Measurements from ENCODE around the gene FBXL20. TPM values are rescaled to one million over a fixed set of nuclear protein-coding genes. Genes with fewer than 3 reads are reported as not detected.

The FBXL20 gene, protein sequence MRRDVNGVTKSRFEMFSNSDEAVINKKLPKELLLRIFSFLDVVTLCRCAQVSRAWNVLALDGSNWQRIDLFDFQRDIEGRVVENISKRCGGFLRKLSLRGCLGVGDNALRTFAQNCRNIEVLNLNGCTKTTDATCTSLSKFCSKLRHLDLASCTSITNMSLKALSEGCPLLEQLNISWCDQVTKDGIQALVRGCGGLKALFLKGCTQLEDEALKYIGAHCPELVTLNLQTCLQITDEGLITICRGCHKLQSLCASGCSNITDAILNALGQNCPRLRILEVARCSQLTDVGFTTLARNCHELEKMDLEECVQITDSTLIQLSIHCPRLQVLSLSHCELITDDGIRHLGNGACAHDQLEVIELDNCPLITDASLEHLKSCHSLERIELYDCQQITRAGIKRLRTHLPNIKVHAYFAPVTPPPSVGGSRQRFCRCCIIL
- total RNA-seq, result 9.6 and 11.9 TPM in 2 replicates

GRCh38 chr17:39401412-39402243 is at the start of gene FBXL20:
TSS of gene FBXL20 (minus strand) at chr17:39401626. CDS start at chr17:39401402, 224 bp downstream.

DNA sequence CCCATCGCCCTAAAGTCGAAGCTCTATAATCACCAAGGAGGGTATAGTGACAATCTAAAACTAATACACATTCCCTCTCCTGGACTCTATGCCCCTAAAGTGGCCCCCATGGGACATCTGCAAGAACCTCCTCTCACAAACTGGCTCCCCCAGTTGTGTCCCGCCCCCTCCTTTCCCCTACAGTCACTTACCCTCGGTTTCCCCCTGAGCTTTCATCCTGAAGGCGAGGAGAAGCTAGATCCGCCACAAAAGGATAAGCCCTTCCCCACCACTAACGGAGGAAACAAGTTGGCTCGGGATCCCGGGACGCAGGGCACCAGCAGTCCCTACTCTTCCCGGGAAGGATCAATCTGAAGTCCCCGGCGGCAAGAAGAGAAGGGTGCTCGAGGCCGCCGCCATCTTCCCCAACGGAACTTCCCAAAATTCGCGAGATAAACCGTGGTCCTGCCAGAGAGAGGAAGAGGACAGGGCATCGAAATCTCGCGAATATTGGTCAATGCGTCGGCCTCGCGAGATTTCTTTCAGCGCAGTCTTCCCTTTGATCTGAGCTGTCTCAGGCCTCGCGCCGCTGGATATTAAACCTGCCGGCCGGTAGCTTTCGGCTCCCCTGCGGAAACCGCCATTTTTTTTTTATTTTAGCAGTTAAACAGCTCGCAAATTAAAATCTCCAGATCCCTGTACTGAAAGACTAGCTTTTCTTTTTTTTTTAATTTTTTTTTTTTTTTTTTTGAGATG is 49.6 kb upstream of the FBXL20 start, which contains the start of gene MED1:
TSS of gene MED1 (minus strand) at position 417 of the 735 bp plus-strand sequence. CDS start at position 216, 201 bp downstream.

GRCh38 chr17:39225308-39225958 is 176.0 kb downstream of the FBXL20 start, which contains the start of gene STAC2:
TSS of gene STAC2 (minus strand) at chr17:39225945. CDS start at chr17:39225502, 443 bp downstream.

Other genes with a start within 250 kb of the FBXL20 start
- 2.4 and 3.8 TPM in 2 replicates for gene PLXDC1, start 250.0 kb downstream of the FBXL20 start, total RNA-seq
- under 0.01 TPM in 1 of 2 replicates, not detected in the other for gene ARL5C, start 235.5 kb downstream of the FBXL20 start, total RNA-seq
- gene CACNB1, start 204.0 kb downstream of the FBXL20 start, total RNA-seq, result 4.3 and 7.1 TPM in 2 replicates
- 1,944 and 2,610 TPM in 2 replicates for gene RPL19, start 201.3 kb downstream of the FBXL20 start, total RNA-seq
- gene STAC2, start 175.7 kb downstream of the FBXL20 start, total RNA-seq, result under 0.01 TPM in 1 of 2 replicates, not detected in the other
- gene MED1, start 49.6 kb upstream of the FBXL20 start, total RNA-seq, result 14.3 and 14.9 TPM in 2 replicates
- 14.5 and 17.2 TPM in 2 replicates for gene CDK12, start 59.9 kb upstream of the FBXL20 start, total RNA-seq
- gene NEUROD2, start 206.3 kb upstream of the FBXL20 start, total RNA-seq, result under 0.01 TPM in 1 of 2 replicates, not detected in the other
- 0.32 and 6.3 TPM in 2 replicates for gene PPP1R1B, start 225.3 kb upstream of the FBXL20 start, total RNA-seq
- 18.1 and 25.2 TPM in 2 replicates for gene STARD3, start 235.5 kb upstream of the FBXL20 start, total RNA-seq